HG02840 (cell line): ENCODE measurements around the gene HOXC11.

ENCODE experiments used
- ATAC-seq: cut with Tn5 transposase; IDR thresholded peaks from one replicate; pipeline ENCODE4 v1.9.1; 2021; ENCODE audit warnings: mild to moderate bottlenecking, moderate library complexity, moderate number of reproducible peaks; ENCODE audit not compliant: unreplicated experiment, low FRiP score

HOXC11 gene

GRCh38 chr12:53941750-53942149 lies 31.2 kb upstream of the HOXC11 start:
- no peak for ATAC-seq

DNA sequence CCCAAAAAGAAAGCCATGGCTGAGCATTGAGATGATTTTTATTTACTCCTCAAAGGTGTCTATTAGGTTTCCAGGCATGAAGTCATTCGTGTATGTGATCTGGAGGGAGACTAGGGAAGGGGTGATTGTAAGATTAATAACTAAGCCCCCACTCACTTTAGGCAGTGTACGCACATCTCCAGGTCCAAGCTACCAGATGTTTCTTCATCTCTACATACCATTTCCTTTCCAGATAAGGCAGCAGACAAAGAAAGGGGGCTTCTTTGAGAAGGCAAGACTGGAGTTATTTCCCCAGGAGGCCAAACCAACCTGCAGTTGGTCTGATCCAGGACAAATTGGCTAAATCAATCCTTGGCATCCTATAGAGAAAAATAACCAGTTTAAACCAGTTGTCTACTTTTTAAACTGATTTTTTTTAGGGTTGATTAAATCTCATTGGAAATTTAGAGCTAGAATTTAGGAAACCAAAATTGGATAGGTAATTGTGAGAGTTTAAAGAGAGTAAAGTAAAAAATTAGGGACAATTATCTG lies 30.4 kb upstream of the HOXC11 start:
- no peak for ATAC-seq

DNA sequence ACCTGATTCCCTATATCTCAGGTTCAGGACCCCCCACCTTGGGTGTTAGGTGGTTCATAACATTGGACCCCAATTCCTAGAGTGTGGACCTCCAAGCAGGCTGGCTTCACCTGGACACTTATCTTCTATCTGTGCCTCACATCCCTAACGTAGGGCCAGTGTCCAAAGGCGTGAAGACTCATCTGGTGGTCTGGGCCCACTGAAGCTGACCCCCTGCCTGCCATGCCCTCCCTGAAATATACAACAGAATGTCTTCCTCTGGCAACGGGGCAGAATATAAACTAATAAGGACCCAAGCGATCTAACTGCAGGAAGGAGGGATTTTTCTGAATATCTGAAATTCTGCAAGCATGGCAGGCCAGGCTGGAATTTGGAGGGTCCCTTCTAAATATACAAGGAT lies 28.7 kb upstream of the HOXC11 start:
- no peak for ATAC-seq

DNA sequence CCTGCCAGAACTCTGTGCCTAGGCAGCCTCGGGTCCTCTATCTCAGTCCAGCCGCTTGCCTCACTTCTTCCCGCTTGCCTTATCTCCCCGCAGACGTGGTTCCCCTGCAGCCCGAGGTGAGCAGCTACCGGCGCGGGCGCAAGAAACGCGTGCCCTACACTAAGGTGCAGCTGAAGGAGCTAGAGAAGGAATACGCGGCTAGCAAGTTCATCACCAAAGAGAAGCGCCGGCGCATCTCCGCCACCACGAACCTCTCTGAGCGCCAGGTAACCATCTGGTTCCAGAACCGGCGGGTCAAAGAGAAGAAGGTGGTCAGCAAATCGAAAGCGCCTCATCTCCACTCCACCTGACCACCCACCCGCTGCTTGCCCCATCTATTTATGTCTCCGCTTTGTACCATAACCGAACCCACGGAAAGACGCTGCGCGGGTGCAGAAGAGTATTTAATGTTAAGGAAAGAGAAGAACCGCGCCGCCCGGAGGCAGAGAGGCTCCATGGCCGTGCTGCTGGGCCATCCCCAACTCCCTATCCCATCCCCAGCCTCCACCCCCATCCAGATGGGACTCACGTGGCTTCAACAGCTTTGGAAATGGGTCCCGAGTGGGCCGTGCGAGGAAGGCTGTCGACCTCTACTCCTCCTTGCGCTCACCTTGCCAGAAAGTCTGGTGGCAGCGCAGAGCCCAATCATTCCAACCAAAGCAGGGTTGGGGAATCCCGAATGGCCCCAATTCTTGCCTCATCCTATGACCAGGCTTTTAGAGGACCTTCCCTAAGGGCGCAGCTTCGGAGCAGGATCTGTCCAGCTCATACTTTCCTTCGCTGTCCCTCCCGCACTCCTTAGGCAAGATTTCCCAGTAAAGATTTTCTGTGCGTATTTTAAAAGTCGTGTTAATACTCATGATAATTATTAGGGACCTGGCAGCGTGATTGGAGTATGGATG lies 27.7 kb upstream of the HOXC11 start:
- ATAC-seq = no peak

- ATAC-seq = no peak
Observed at GRCh38 chr12:53947743-53948142, 25.2 kb upstream of the HOXC11 start.

GRCh38 chr12:53948650-53949593 lies 24.0 kb upstream of the HOXC11 start:
- no peak for ATAC-seq

- no peak for ATAC-seq
Observed at GRCh38 chr12:53949631-53950436, 23.1 kb upstream of the HOXC11 start.

- ATAC-seq = no peak
Observed at GRCh38 chr12:53950437-53950773, 22.5 kb upstream of the HOXC11 start.

GRCh38 chr12:53950789-53951576 lies 21.9 kb upstream of the HOXC11 start:
- ATAC-seq = no peak

GRCh38 chr12:53951577-53952334 lies 21.2 kb upstream of the HOXC11 start:
- ATAC-seq = no peak

GRCh38 chr12:53952335-53952694 lies 20.6 kb upstream of the HOXC11 start:
- ATAC-seq = no peak

DNA sequence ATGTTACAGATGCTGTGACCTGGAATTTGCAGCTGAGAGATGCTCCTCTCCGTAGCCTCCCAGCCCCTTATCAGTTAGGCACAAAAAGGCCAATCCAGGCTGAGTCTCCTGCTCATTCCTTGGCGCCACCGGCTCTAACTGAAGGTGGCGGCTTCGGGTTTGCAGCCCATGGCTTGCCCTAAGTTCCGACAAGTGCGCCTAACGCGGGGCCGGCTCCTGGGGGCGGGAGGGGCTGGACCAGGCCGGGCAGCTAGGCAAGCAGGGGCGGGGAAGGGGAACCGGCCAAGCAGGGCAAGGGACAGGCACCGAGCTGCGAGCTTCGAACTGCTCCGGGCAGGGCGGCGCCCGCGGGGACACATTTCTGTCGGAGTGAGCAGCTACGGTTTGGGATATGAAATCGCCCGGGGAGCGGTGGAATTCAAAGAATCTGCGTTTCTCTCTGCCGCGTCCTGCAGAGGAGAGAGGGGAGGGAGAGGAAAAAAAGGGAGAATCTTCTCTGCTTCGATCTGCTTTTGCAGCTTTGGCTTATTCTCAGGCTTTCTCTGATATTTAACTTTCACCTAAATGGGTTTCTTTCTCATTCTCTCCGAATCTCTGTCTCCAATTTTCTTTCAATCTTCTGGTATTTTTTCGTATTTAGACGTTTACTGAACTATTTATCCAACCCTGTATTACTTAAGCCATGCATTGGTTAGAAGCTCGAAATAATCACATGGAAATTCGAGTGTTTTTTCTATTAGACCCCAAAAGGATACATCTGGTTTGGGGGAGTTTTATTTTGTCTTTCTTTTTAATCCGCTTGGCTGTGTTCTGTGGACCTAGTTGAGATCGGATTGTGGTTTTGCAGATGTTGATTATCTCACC lies 19.8 kb upstream of the HOXC11 start:
- ATAC-seq = no peak

- ATAC-seq = no peak
Observed at GRCh38 chr12:53953831-53954693, 18.9 kb upstream of the HOXC11 start.

DNA sequence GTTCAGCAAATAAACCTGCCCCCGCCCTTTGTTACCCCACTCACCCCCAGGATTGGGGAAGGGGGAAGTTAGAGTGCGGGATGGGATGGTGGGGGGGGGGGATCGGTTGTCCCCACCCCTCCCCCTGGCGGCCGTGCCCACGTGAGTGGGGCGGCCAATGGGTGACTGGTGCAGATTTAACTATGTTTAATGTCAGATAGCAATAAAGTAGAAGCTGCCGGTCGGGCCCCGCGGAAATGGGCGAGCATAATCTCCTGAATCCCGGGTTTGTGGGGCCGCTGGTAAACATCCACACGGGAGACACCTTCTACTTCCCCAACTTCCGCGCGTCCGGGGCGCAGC lies 18.3 kb upstream of the HOXC11 start, which contains the start of gene HOXC12:
Gene HOXC12, plus strand, starts transcription at position 210 of the 342 bp plus-strand sequence. Its CDS starts 27 bp downstream, at position 237.
- no peak for ATAC-seq

- ATAC-seq = no peak
Observed at GRCh38 chr12:53955036-53955775, 17.7 kb upstream of the HOXC11 start.

DNA sequence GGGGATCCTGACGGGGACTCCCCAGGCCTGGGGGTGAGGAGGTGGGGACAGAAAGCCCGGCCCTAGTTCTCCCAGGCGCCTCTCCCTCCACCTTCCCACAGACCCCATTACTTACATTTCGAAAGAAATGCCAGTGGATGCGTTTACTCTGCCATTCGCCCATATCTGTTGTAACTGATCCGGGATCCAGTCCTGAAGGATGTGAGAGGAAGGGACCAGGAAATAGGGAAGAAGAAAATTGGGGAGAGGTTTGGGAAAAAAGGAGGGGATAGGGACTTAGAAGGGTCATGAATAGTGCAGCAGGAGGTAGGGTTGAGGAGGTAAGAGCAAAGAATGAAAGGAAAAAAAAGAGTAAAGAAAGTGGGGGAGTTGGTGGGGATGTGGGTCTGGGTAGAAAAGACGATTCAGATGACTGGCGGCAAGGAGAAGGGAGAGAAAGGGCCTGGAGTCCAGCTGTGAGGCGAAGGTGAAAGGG lies 17.1 kb upstream of the HOXC11 start:
- no peak for ATAC-seq
